Limb (tissue), 2 donors: ENCODE results near the gene TEKTIP1.
A peak's percentile ranks its signal among the peaks of the same experiment; 100 is the strongest.

ENCODE experiments used
- DNase-seq, 2 donors: peaks; one replicate each; pipeline ENCODE4 v3.0.0-alpha.2; 2016; ENCODE audit errors: extremely low spot score in 2 of 2

TEKTIP1 gene

DNA sequence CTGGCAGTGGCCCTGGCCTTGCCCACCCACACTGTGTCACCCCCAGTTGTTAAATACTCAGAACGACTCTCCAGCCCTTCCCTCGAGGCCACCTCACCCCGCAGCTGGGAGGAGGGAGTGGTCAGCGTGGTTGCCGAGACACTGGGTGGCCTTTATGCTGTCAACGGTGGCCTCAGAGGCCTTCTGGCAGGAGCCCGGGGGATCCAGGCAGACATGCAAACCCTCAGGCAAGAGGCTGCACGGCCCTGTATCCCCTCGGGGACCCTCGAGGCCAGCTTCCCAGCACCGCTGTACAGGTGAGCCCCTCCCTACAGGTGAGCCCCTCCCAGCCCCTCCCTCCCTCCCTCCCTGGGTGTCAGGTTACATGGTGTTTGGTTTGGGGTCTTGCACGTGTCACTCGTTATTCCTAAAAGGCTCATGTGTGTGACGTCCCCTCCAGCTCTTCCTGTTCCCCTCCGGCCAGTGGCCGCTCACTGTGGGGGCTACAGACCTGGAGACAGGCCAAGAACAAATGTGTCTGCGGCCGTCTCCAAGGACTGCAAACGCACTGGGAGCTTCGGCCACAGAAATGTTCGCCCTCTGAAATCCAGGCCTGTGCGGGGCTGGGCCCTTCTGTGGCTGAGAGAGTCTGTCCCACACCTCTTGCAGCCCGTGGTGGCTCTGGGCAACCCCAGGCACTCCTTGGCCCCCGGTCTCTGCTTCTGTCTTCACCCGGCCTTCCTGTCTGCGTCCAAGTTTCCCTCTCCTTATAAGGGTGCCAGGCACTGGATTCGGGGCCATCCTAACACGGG is at the start of gene TEKTIP1:
TEKTIP1 (plus strand) TSS at position 210 of the 791 bp plus-strand sequence; CDS start at position 214, 4 bp downstream.
- peak in 1 of 2 donors; percentile 39 for DNase-seq

DNA sequence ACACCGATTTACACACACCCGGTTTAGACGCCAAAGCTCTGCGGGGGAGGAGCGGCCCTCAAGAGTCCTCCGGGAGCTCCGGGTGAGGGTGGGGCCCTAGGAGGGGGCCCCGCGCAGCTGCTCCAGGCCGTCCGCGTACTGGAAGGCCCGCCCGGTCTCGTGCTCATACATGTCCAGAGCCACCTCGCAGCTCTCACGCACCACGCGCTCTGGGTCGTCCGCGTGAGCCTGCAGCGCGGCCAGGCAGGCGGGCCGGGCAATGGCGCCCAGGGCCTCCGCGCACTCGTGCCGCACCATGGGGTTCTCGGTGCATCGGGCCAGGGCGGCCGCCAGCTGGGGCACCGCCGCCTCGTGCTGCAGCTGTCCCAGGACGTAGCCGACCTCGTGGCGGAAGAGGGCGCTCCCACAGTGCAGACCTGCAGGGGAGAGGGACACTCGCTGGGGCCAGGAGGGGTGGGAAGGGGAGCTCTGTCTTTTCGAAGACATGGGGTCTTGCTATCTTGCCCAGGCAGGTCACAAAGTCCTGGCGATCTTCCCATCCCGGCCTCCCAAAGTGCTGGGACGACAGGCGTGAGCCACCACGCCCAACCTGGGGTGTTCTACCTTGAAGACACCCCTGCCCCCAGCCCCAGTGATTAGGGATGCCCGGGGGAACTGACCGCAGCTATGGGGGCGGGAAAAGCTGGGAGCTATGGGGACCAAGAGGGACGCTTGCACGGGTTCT is 47.4 kb upstream of the TEKTIP1 start:
- no peak for DNase-seq

DNA sequence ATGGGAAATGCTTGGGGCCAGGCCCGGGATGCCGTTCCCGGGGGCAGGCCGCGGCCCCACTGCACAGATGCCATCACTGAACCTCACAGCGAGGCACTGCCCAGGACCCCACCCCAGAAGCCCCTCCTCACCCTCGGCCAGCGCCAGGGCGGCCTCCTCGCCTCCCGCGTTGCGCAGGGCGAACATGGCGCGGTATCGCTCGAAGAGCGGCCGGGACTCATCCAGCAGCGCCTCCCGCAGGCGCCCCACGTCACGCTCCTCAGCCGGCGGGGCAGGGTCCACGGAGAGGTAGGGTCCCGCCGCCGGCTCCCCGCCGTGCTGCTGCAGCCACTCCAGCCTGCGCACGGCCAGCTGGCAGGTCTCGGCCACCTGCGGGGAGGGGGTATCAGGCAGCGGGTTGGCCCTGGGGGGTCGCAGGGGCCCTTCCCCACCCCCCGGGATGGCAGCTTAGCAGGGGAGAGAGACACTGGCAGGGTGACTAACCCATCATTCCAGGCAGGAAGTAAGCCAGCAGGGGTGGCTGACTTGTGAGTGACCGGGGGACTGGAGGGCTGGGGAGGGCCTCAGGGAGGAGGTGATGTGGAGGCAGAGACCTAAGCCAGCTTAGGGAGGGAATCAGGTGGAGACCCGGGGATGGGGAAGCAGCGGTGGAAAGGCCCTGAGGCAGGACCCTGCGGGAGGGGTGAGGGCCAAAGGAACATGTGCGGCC is 46.7 kb upstream of the TEKTIP1 start:
- no peak for DNase-seq

DNA sequence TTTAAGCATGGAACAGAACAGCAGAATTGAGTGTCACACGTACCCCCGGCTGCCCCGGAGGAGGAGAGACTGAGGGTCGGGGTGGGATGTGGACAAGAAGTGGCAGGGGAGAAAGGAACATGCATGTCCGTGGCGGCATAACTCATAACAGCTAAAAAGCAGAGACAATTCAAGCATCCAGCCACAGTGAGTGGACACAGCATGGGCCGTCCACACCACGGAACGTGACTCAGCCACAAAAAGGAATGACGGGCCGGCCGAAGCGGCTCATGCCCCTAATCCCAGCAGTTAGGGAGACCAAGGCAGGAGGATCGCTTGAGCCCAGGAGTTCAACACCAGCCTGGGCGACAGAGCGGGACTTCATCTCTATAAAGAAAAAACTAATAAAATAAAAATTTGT is 46.1 kb upstream of the TEKTIP1 start:
- no peak for DNase-seq

DNA sequence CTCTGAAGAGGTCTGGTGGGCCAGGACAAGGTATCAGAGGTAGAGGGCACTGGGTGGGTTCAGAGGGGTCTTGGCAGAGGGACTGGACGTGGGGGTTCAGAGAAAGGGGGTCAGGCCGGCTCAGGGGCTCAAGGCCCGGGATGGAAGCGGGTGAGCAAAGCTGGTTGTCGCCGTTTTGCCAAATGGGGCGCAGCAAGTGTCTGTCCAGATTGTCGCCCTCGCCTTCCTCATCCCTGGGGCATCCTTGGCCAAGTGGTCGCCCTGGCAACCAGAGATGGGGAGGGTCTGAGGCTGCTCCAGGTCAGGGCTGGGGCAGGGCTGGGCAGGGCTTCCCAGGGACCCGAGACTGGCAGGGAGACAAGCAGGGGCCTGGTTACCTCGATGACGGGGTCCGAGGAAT is 45.3 kb upstream of the TEKTIP1 start:
- DNase-seq = no peak

DNA sequence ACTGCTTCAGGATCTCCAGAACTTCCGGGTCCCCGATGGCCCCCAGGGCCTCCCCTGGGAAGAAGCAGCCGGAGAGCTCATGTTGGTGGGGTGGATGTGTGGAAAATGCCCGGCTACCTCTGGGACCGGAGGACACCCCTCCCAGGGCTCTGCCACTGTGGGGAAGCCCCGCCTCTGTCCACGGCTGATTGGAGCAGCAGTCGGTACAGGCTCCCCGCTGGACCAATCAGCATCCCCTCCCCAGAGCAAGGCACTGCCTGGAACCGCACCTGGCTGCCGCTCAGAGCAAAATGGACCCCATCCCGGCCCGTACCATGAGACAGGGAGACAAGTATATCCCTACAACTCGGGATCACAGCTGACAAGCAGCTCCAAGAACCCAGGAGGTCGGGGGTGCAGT is 44.9 kb upstream of the TEKTIP1 start:
- no peak for DNase-seq

DNA sequence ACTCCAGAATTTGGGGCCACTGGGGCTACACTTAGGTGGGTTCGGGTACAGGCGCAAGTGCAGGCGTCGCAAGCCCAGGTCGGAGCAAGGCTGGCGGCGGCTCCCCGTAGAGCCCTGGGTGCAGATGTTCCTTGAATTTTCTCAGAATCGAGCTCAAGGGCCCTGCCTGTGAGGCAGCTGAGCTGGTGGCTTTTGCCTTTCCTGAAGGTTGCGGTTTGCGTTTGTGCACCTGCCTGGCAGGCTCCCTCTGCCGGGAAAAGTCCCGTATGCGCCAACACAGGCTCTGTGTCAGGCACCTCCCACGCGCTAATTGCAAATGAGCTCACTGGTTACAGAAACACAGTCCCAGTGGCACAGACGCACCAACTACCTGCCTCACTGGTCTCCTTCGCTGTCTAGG is 44.4 kb upstream of the TEKTIP1 start:
- no peak for DNase-seq

DNA sequence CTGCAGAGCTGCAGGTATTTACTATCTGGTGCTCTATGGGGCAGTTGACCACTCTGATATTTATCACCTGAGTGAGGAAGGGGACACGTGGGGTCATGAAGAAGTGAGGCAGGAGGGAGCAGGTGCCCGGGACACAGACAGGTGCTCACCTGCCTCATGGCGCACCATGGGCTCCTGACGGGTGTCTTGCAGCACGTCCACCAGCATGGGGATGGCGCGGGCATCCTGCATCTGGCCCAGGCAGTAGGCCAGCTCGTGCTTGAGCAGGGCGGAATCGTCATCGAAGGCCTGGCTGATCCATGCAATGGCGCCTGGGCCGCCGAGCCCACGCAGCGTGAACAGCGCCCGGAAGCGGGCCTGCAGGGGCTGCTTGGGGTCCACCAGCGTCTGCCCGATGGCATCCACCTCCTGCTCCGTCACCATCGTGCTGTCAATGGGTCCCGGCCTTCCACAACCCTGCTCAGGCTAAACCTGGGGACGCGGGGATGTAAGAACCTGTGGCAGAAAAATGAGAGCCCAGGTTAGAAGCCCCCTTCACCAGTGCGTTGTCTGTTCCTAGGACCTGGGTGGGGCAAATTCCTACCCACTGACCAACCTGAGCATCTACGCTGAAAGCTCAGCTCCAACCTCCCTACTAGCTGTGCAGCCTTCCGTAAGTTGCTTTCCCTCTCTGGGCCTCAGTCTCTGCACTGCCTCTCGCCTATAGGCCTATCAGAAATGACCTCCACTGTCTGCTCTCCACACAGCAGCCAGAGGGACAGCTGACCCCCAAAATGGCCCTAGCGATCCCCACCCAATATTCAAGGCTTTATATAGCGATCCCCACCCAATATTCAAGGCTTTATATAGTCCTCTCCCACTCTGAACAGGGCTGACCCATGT is 42.3 kb upstream of the TEKTIP1 start:
- DNase-seq = no peak

DNA sequence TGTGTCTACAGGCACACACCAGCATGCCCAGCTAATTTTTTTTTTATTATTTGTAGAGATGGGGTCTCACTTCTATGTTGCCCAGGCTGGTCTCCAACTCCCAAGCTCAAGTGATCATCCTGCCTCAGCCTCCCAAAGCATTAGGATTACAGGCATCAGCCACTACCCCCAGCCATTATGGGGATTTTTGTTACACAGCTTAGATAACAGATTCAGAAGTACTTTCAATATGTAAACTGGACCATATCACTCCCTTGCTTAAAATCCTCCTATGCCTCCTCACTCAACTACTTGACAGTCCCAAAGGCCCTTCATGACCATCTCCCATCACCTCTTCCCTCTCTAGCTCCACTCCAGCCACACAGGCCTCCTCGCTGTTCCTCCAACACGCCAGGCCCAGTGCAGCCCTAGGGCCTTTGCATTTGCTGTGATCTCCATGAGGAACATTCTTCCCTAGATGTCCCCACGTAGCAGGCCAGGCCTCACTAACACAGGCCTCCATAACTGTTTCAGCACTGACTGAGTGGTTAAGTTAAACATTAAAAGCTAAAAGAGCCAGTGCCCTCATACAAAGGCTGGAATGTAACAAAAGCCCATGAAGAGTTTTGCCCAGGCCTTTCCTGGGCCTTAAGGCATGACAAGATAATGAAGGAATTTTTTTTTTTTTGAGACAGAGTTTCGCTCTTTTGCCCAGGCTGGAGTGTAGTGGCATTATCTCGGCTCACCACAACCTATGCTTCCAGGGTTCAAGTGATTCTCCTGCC is 41.0 kb upstream of the TEKTIP1 start:
- no peak for DNase-seq

DNA sequence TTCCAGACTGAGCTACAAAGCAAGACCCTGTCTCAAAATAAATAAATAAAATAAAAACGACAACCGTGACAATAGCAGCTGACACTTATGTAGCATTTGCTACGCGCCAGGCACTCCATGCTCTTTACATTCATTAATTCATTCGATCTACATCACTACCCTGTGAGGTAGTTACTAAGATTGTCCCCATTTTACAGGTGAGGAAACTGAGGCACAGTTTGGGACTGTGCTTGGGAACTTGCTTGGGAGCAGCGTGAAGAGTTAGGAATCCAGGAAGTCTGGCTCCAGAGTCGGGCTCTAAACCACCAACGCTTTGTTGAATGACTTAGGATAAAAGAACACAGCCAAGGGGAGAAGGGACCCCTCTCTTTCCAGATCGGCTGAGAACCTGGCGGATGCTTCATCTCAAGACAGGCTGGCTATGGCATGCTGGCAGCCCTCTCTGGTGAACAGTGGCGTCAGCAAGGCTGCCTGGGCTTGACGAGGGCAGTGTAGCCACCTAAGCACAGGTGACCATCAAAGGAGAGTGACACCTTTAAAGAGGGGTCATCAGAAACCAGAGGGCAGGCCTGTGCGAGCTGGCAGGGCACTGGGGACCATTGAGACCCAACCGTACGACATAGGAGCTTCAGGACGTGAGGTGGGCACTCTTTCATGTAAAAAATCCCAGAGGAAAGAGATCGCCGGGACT is 39.1 kb upstream of the TEKTIP1 start:
- DNase-seq = no peak

DNA sequence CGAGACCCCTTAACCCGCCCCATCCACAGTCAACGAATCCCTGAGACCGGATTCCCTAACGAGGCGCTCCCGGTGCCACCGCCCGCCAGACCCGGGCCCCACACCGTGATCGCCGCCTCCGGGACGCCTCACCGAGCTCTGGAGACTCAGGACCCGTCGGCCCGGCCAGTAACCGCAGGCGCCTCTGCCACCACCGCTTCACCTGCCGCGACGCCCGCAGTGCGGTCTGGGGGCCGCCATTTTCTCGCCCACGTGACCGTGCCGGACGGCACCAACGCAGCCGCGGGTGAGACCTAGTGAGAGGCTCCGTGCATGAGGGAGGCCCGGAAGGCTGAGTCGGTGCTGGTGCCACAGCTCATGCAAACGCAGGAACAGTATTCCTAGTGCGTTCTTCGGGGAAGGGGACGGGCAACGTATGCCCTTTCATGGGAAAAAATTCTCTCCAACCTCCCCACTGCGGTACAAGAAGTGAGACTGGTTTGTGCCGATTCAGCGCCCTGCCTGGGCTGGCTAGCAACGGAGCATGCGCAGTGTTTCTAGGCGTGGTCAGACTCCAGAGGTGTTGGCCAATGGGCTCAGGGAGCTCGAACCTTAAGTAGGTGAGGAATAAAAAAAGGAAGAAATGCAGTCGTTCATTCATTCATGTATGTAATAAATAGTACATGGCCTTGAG is 38.4 kb upstream of the TEKTIP1 start, which contains the start of gene DOHH:
DOHH (minus strand) TSS at position 246 of the 673 bp plus-strand sequence. CDS start 3,860 bp downstream, outside the sequence.
- DNase-seq = peak; percentile 97

DNA sequence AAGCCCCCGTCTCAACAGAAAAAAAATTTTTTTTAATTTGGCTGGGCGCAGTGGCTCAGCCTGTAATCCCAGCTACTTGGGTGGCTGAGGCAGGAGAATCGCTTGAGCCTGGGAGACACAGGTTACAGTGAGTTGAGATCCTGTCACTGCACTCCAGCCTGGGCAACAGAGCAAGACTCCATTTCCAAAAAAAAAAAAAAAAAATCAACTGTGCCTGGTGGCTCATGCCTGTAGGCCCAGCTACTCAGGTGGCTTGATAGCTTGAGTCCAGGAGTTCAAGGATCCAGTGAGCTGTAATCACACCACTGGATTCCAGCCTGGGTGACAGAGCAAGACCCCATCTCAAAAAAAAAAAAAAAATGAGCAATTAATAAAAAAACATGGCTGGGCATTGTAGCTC is 37.2 kb upstream of the TEKTIP1 start:
- DNase-seq = no peak

DNA sequence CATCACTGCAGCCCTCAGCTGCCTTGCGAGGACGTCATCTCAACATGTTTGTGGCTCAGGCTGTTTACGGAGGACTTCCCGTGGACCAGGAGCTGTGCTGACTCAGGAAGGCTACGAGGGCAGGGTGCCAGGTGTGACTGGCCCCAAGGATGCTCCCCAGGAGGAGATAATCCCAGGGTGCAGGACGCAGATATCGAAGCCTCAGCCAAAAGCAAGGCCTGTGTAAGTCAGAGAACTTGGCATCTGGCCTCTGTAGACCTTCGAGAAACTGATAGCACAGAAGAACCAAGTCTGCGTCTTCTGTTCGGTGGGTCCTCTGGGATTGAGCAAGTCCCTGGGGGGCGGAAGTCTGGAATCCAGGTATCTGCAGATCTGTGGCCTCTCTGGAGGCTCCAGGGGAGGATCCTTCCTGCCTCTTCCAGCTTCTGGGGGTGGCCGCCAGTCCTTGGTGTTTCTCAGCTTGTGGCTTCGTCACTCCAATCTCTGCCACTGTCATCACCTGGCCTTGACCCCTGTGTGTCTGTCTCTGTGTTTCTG is 35.9 kb upstream of the TEKTIP1 start:
- no peak for DNase-seq

DNA sequence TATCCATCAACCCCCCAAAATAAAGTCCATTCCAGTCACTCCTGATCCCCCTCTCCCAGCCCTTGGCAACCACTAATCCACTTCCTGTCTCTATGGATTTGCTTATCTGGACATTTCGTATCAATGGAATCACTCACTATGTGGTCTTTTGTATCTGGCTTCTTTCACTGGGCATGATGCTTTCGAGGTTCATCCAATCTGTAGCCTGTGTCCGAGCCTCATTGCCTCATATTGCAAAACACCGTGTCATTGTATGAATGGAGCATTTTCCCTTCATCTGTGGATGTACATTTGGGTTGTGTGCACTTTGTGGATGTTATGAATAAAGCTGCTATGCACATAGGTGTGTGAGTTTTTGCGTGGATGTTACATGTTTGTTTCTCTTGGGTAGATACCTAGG is 34.2 kb upstream of the TEKTIP1 start:
- DNase-seq = no peak

DNA sequence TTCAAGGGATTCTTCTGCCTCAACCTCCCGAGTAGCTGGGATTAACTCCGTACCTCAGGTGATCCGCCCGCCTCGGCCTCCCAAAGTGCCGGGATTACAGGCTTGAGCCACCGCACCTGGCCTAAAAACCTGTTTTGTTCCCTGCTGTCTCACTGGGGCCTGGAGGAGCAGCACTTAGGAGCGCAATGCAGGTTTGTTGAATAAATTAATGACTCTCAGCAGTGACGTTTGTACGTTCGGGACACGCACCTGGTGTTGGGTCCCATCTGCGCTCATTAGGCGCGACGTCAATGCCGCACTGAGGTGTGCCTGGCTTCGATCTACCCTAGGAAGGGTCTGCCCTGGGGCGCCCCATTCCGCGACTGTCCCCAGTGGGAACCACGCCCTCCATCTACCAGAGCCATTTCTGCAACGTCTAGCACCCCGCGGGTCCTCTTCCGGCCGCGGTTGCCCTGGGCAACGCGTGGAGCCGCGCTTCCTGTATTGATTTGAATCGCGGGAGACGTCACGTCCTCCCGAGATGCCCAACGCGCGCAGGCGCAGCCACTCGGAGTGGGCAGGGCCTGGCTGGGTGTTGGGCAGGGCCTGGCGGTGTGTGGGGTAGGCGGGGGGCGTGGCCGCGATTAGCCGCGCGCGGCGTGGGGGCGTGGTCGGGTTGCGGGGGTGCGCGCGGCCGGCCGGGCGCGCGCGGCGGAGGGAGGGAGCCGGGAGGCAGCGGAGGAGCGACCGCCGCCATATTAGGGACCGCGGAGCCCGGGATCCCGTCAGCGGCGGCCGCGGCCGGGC is 33.2 kb upstream of the TEKTIP1 start, which contains the start of gene FZR1:
FZR1 (plus strand) TSS at position 714 of the 786 bp plus-strand sequence. CDS start 16,679 bp downstream, outside the sequence.
- peak; percentile 97 to 99 for DNase-seq

DNA sequence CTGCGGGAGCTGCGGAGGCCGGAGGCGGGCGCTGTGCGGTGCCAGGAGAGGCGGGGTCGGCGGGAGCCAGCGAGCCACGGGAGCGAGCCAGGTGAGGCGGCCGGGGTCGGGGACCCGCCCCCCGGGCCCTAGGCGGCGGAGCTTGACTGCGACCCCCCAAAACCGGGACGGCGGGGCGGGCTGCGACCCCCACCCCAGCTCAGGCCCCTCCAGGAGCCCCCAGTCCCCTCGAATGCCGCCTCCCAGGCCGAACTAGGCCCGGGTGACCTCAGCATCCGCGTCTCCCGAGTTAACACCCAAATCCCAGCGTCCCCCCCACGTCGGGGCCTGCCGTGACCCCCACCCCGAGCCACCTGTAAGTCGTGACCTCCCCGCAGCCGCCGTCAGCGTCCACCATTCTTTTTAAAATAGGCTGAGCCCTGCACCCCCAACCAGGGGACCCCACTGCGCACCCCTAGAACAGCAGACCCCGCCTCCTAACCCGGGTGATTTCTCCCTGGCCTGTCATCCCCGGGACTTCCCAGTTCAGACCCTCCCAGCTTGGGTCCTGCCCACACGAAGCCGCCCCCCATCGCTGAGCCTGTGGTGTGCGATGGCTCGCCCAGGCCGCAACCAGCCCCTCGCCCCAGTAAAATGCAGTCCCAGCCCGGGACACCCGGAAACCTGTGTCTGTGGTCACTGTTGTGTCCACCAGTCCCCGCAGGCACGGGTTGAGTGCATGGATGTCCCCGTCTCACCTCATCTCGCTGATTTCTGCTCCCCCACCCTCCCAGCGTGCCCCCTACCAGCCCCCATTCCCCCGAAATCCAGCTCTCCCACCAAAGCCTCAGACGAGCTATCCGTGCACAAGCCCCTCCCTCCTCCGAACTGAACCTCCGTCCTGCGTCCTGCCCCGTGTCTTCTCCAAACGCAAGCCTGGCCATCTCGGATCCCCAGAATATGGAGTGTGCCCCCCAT is 32.3 kb upstream of the TEKTIP1 start:
- no peak for DNase-seq
